GM12878 (cell line): ENCODE data around the gene ALDH3A2. TPM values are rescaled to one million over a fixed set of nuclear protein-coding genes. Genes with fewer than 3 reads are reported as not detected.

Source experiments
- ATAC-seq: fragments of 200-7000 bp; cut with Tn5 transposase; 3 replicates; pipeline ENCODE4 v1.9.1; 2020; ENCODE audit warnings: mild to moderate bottlenecking, moderate library complexity
- BruUV-seq: library from RNA; stranded (reverse); fragments of 400-500 nt; replicated peaks from 2 replicates; lab custom pipeline; 2021; lab: Mats Ljungman, UMichigan
- CTCF ChIA-PET: fragments of 300-600 bp; sonication (Branson Sonifier 250); formaldehyde crosslinking; extraction: SDS; loops from one replicate; lab custom pipeline; 2021; ENCODE audit warnings: inconsistent platforms; lab: Yijun Ruan, JAX
- POLR2A ChIA-PET: fragments of 350-600 bp; formaldehyde crosslinking; extraction: SDS; loops from one replicate; lab custom pipeline; 2021; ENCODE audit warnings: inconsistent platforms; lab: Charles Lee
- RAD21 ChIA-PET: fragments of 300-600 bp; sonication (Branson Sonifier 250); formaldehyde crosslinking; loops from one replicate; lab custom pipeline; 2023; ENCODE audit warnings: antibody characterized with exemption; ENCODE audit not compliant: unreplicated experiment; lab: Charles Lee
- SMC1A ChIA-PET: fragments of 300-600 bp; sonication (Branson Sonifier 250); formaldehyde crosslinking; loops from one replicate; lab custom pipeline; 2023; ENCODE audit not compliant: unreplicated experiment, uncharacterized antibody; lab: Charles Lee
- DNase-seq: peaks from one replicate; pipeline ENCODE4 v3.0.0-alpha.2; 2011; ENCODE audit warnings: low read depth, low spot score
- FAIRE-seq: peaks from 3 replicates; lab custom pipeline; 2011; peaks lifted over from hg19 to GRCh38; lab: Jason Lieb, UNC
- H2AFZ ChIP-seq: 2 replicates; pipeline ENCODE4 v1.6.0; 2011; ENCODE audit warnings: low read depth, low read length, control low read depth; ENCODE audit not compliant: control insufficient read depth
- H3K27ac ChIP-seq: 2 replicates; pipeline ENCODE4 v1.5.1; 2011; ENCODE audit warnings: control low read depth; ENCODE audit not compliant: control insufficient read depth, insufficient read depth
- H3K27me3 ChIP-seq, 2 experiments: replicated peaks in 1 of 2; 2 replicates each; pipeline versions ENCODE4 v1.6.0 to v1.6.1; 2011; ENCODE audit warnings: low read length in 1 of 2; ENCODE audit not compliant: control insufficient read depth in 2 of 2, insufficient read depth in 2 of 2
- H3K36me3 ChIP-seq, 2 experiments: 2 replicates each; pipeline ENCODE4 v1.5.1; 2011; ENCODE audit warnings: low read length in 1 of 2; ENCODE audit not compliant: control insufficient read depth in 2 of 2, insufficient read depth in 2 of 2
- H3K4me1 ChIP-seq: 2 replicates; pipeline ENCODE4 v1.6.1; 2011; ENCODE audit warnings: mild to moderate bottlenecking, low read length, moderate library complexity, mixed read lengths; ENCODE audit not compliant: control insufficient read depth, insufficient read depth
- H3K4me2 ChIP-seq: 2 replicates; pipeline ENCODE4 v1.6.0; 2011; ENCODE audit warnings: control low read depth; ENCODE audit not compliant: control insufficient read depth, insufficient read depth
- H3K4me3 ChIP-seq: fragments of 200-600 bp; sonication (generic); 2 replicates; pipeline ENCODE4 v1.5.1; 2016
- H3K79me2 ChIP-seq: 2 replicates; pipeline ENCODE4 v1.6.0; 2011; ENCODE audit warnings: low read length; ENCODE audit not compliant: control insufficient read depth, insufficient read depth
- H3K9ac ChIP-seq: 2 replicates; pipeline ENCODE4 v1.8.0; 2011; ENCODE audit warnings: low read length, control low read depth, mixed read lengths; ENCODE audit not compliant: control insufficient read depth, insufficient read depth
- H3K9me3 ChIP-seq: replicated peaks from 3 replicates; pipeline ENCODE4 v1.5.1; 2011; ENCODE audit warnings: mild to moderate bottlenecking, low read length; ENCODE audit not compliant: control insufficient read depth, insufficient read depth
- H4K20me1 ChIP-seq: 2 replicates; pipeline ENCODE4 v1.6.0; 2011; ENCODE audit not compliant: control insufficient read depth, insufficient read depth
- RELB ChIP-seq: fragments of 450-650 bp; IDR thresholded peaks from 2 replicates; pipeline ENCODE4 v1.6.1; 2017; ENCODE audit warnings: low read depth, mild to moderate bottlenecking, moderate library complexity
- ZNF687 ChIP-seq: fragments of 450-650 bp; IDR thresholded peaks from 2 replicates; pipeline ENCODE4 v1.6.1; 2017; ENCODE audit warnings: mild to moderate bottlenecking, moderate library complexity
- WGBS: methylation state at CpG from one replicate; pipeline ENCODE4 v1.1.6; 2016; ENCODE audit warnings: low lambda C conversion rate; ENCODE audit not compliant: insufficient replicate concordance, insufficient coverage; ENCODE audit errors: missing lambda C conversion rate; 5-methylcytosine and 5-hydroxymethylcytosine counted together
- in situ Hi-C: fragments of 300-500 bp; cut with MboI; formaldehyde crosslinking; loops from 9 replicates; pipeline ENCODE4 v1.14.3; 2018; ENCODE audit warnings: mixed read lengths
- intact Hi-C: fragments of 100-400 bp; cut with micrococcal nuclease; formaldehyde crosslinking; loops from one replicate; pipeline ENCODE4 v1.14.2; 2022; ENCODE audit not compliant: unreplicated experiment
- polyA plus RNA-seq, 11 experiments: library from polyadenylated mRNA; depleted of rRNA in 4 of 11; unstranded in 6 of 11; stranded (reverse) in 5 of 11; fragments of >200 nt; fragmentation: Nextera tagmentation in 4 of 11; fragmentation: Illumina TruSeq in 1 of 11; extraction: Ambion mirVana in 4 of 11; extraction: Trizol in 1 of 11; gene quantifications; 1 replicate in 1 of 11; 2 replicates in 10 of 11; pipeline versions ENCODE4 v1.2.1 to v1.2.3, GENCODE V29; 2011 to 2016; ENCODE audit warnings: inconsistent platforms in 2 of 11, missing spikeins in 2 of 11, low read depth in 1 of 11
- total RNA-seq, 4 experiments: library from RNA; depleted of rRNA in 3 of 4; stranded (reverse); fragments of >200 nt in 3 of 4; fragmentation: Illumina TruSeq in 1 of 4; extraction: Trizol in 1 of 4; gene quantifications; 2 replicates each; pipeline versions ENCODE4 v1.2.1 to v1.2.3, GENCODE V29; 2013 to 2021

ALDH3A2 gene
- total and polyA plus RNA-seq, 10 of the 15 experiments (the other 5 are each of a cell fraction or from before 2014, with no cell fraction given) = 5.0 to 37.0 (median 26.1) TPM

- ChIA-PET CTCF (no interaction called here), SMC1A (no interaction called here), RAD21 (no interaction called here), POLR2A (no interaction called here)
- Histone ChIP-seq H4K20me1 (no peaks in the 10 kb centered on the region), H3K79me2 (no peaks in the 10 kb centered on the region), H3K4me2 (no peak overlapping the region), H2AFZ (no peak overlapping the region), H3K9ac (no peak overlapping the region), H3K9me3 (no peaks in the 10 kb centered on the region), H3K27ac (no peak overlapping the region), H3K36me3 (no peaks in the 10 kb centered on the region), H3K4me3 (no peak overlapping the region), H3K4me1 (no peaks in the 10 kb centered on the region), H3K27me3 (0 out of 4 replicates have a peak, but pooled peaks cover 0 to 4% of the 10 kb centered on the region in 2 experiments)
- intact Hi-C loops = no loop called here
- TF ChIP-seq RELB = no peak
- no peak for TF ChIP-seq ZNF687
- DNase-seq (no peak), ATAC-seq (no peak), FAIRE-seq (no peak)
- in situ Hi-C loops = no loop called here
- WGBS = 84% methylated on average over 4 of the region's 4 CpGs
- no TSS peak for BruUV-seq
Measured at GRCh38 chr17:19626079-19626478, 22.5 kb upstream of the ALDH3A2 start.
